ENCODE data around the gene LRRD1. TPM values are rescaled to one million over a fixed set of nuclear protein-coding genes. Genes with fewer than 3 reads are reported as not detected.
"Not testable (repeated sequence)": the region's sequence is repeated elsewhere in the genome, so short reads cannot be mapped to it uniquely, and the experiment has no call there.

The LRRD1 gene
- total RNA-seq, 2 donors from 2014 or later: 0.81 TPM; not detected in 1

GRCh38 chr7:92206672-92207071 lies 27.7 kb upstream of the LRRD1 start:
- ATAC-seq (ENCODE audit: insufficient number of reproducible peaks, low FRiP score, low read depth) (no peak), DNase-seq (ENCODE audit: low spot score) (no peak)
- H3K27me3 ChIP-seq (replicated peaks; ENCODE audit: insufficient read depth): no peaks in the 10 kb centered on the region
- H3K36me3 ChIP-seq: peaks cover 53% of the 10 kb centered on the region
- no peak for TF ChIP-seq CTCF (IDR thresholded peaks at IDR 0.05)
- no peaks in the 10 kb centered on the region for H3K4me1 ChIP-seq (ENCODE audit: control insufficient read depth in 1 of 2, low read depth in 2 of 2)
- no peak overlapping the region for H3K27ac ChIP-seq
- no peak overlapping the region for H3K4me3 ChIP-seq
- H3K9me3 ChIP-seq: peaks cover 11% of the 10 kb centered on the region

- DNase-seq (ENCODE audit: low spot score): no peak
- Histone ChIP-seq H3K36me3 (peaks cover 50% of the 10 kb centered on the region), H3K4me3 (no peak overlapping the region), H3K27me3 (replicated peaks; ENCODE audit: insufficient read depth) (no peaks in the 10 kb centered on the region), H3K4me1 (ENCODE audit: control insufficient read depth in 1 of 2, low read depth in 2 of 2) (no peaks in the 10 kb centered on the region), H3K9me3 (peaks cover 11% of the 10 kb centered on the region), H3K27ac (no peak overlapping the region)
- ATAC-seq (ENCODE audit: insufficient number of reproducible peaks, low FRiP score, low read depth): no peak
- no peak for TF ChIP-seq CTCF (IDR thresholded peaks at IDR 0.05)
These were observed 27.0 kb upstream of the LRRD1 start for GRCh38 chr7:92205987-92206386.

- Histone ChIP-seq H3K27ac (no peak overlapping the region), H3K4me3 (no peak overlapping the region), H3K27me3 (replicated peaks; ENCODE audit: insufficient read depth) (no peaks in the 10 kb centered on the region), H3K36me3 (peaks cover 38% of the 10 kb centered on the region), H3K4me1 (ENCODE audit: control insufficient read depth in 1 of 2, low read depth in 2 of 2) (no peaks in the 10 kb centered on the region), H3K9me3 (no peaks in the 10 kb centered on the region)
- TF ChIP-seq CTCF (IDR thresholded peaks at IDR 0.05): no peak
- ATAC-seq (ENCODE audit: insufficient number of reproducible peaks, low FRiP score, low read depth): no peak
- no peak for DNase-seq (ENCODE audit: low spot score)
These were observed 21.8 kb upstream of the LRRD1 start for GRCh38 chr7:92200791-92201190.

- ATAC-seq (ENCODE audit: insufficient number of reproducible peaks, low FRiP score, low read depth) (no peak), DNase-seq (ENCODE audit: low spot score) (no peak)
- no peak for TF ChIP-seq CTCF (IDR thresholded peaks at IDR 0.05)
- Histone ChIP-seq H3K4me1 (ENCODE audit: control insufficient read depth in 1 of 2, low read depth in 2 of 2) (no peaks in the 10 kb centered on the region), H3K4me3 (no peak overlapping the region), H3K9me3 (peaks cover 22% of the 10 kb centered on the region), H3K36me3 (no peaks in the 10 kb centered on the region), H3K27me3 (replicated peaks; ENCODE audit: insufficient read depth) (no peaks in the 10 kb centered on the region), H3K27ac (no peak overlapping the region)
These were observed 13.4 kb upstream of the LRRD1 start for GRCh38 chr7:92192326-92192725.

GRCh38 chr7:92189246-92189645 lies 10.3 kb upstream of the LRRD1 start:
- H3K36me3 ChIP-seq; H3K4me3 ChIP-seq; ATAC-seq (ENCODE audit: insufficient number of reproducible peaks, low FRiP score, low read depth); DNase-seq (ENCODE audit: low spot score); H3K4me1 ChIP-seq (ENCODE audit: control insufficient read depth in 1 of 2, low read depth in 2 of 2); H3K27ac ChIP-seq; H3K27me3 ChIP-seq (replicated peaks; ENCODE audit: insufficient read depth): not testable (repeated sequence)
- peaks cover 23% of the 10 kb centered on the region for H3K9me3 ChIP-seq

- H3K36me3 ChIP-seq; DNase-seq (ENCODE audit: low spot score): not testable (repeated sequence)
These were observed 5.4 kb upstream of the LRRD1 start for GRCh38 chr7:92184294-92184693.

More at GRCh38 chr7:92184294-92184693, 5.4 kb upstream of the LRRD1 start:
- not testable (repeated sequence) for H3K27me3 ChIP-seq (replicated peaks; ENCODE audit: insufficient read depth); H3K27ac ChIP-seq; H3K4me3 ChIP-seq; H3K4me1 ChIP-seq (ENCODE audit: control insufficient read depth in 1 of 2, low read depth in 2 of 2); ATAC-seq (ENCODE audit: insufficient number of reproducible peaks, low FRiP score, low read depth)
- H3K9me3 ChIP-seq: peaks cover 15% of the 10 kb centered on the region

Measured in thoracic aorta (tissue), 2 donors.